ENCODE data around the gene MAD1L1.
"Not testable (repeated sequence)": the region's sequence is repeated elsewhere in the genome, so short reads cannot be mapped to it uniquely, and the experiment has no call there.

Gene MAD1L1

DNA sequence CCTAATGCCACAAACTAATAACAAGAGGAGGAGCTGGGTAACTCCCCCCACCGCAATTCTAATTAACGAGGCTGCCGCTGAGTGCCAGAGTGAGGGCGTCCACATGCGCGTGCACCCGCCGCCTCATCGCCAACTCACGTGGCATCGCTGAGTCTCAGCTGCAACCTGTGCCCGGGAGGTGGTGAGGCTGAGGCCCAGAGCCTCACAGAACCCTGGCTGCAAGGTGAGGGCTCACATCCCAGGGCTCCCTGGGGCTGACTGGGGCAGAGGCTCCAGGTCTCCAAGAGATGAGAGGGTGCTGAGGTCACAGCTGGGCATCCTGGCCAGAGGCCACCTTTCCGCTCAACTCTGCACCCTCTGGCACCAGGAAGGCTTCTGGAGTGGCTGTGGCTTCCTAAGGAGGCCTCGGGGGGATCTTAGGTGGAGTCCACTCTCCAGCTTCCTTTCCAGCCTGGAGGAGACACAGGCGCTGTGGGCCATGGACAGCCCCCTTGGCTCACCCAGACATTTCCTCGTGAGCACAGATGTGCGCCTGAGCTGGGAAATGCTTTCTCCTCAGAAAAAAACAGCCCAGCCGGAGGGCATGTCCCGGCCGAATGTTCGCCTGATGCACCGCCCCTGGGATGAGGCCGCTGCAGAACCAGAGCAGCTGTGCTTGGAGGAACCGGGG is 242.6 kb downstream of the MAD1L1 start:
- DNase-seq (ENCODE audit: low read depth in 2 of 2) = no peak

- no peak for DNase-seq (ENCODE audit: low read depth in 2 of 2)
Observed at GRCh38 chr7:1989049-1989860, 243.5 kb downstream of the MAD1L1 start.

DNA sequence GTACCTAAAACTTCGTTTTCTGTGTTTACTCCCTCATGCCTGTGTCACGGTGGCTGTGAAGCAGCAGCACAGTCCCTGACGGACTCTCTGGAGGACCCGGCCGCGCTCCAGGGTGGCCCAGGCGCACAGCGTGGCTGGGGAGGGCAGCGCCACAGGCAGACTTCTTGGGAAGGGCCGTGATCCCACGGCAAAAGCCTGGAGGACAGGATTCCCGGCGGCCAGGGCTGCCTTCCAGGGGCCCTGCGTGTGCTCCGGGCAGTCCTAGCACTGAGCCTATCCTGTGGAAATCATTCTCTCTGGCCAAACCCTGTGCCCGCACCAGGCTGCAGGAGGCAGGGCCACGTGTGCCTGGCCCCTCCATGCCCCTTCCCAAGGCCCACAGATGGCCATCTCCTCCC is 244.2 kb downstream of the MAD1L1 start:
- DNase-seq (ENCODE audit: low read depth in 2 of 2) = no peak

DNA sequence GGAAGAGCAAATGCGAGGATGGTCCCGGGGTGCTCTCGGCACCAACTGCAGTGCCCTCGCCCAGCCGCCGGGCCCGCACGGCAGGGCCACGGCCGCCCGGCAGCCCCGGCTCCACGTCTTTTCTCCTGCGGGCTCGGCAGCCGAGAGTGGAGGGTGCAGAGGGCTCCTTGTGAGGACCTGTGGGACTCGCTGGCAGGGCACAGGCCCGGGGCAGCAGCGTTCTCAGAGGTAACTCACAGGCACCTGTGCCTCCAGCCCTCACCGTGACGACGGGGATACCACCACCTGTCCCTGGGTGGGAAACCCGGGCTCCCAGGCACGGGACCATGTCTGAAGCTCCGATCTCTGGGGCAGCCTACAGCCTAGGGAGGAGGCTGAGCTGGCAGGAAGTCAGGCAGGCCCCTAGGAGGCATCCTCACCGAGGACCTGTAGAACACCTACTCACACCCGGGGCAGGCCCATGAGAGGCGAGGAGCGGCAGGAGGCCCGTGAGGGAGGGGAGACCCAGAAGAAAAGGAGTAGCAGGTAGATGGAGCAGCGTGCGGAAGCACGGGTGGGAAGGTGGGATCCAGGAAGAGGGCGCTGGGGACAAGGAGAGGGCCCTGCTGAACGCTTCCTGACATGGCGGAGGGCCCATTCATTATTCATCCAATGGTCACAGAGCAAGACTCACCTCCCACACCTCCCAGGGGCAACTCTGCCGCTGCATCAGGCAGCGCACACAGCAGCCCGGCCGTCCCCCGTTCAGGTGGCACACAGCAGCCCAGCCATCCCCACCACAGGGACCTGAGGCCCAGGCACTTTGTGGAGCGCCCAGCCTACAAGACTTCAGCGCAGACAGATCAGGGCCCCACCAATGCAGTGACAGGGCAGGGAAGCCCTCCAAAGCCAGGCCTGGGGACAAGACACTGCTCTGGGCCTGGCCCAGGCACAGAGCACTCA is 244.9 kb downstream of the MAD1L1 start:
- no peak for DNase-seq (ENCODE audit: low read depth in 2 of 2)

DNA sequence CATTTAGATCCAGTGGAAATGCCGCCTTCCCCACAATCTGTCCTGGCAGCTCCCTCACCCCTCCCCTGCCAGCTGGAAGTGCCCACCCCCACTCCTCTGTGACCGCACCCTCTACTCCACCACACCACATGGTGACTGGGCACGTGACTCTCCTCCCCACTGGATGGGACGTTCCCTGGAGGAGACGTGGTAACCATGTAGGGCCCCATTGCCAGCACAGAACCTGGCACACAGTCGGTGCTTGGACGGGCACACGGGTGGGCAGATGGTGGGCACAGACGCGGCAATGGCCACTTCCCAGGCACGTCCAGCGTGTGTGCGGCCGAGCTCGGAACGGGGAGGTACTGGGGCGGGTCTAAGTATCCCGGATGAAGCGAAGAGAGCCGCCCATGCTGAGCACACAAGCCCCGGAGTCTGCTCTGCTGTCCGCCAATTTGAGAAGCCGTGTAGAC is 245.6 kb downstream of the MAD1L1 start:
- DNase-seq (ENCODE audit: low read depth in 2 of 2) = no peak

DNA sequence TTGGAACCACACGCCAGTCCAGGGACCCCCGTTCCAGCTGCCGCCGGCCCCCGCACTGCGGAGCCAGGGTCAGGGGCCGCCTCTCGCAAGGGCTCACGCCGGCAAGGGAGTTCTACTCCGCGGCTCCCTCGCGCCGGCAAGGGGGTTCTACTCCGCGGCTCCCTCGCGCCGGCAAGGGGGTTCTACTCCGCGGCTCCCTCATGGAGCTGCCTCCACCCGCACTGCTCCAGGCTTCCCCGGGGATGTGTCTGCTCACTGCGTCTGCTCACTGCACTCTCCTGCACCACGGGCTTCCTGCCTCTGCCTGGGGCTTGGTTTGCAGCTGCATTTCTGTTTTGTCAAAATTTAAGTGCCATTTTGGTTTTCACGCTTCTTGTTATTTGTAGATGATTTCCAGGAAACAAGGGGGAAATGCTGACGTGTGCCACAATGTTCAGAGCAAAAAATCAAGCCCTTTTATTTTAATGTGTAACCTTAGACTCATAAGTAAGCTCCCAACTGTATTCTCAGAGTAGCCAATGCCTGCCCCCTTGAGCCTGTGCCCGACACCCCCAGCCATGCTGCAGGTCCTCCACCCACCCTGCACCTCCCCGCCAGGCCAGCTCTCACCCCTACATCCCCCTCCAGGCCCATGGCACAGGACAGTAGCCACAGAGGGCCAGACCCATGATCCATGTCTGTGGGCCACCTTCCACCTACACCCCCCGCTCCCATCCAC is 246.2 kb downstream of the MAD1L1 start:
- no peak for DNase-seq (ENCODE audit: low read depth in 2 of 2)

DNA sequence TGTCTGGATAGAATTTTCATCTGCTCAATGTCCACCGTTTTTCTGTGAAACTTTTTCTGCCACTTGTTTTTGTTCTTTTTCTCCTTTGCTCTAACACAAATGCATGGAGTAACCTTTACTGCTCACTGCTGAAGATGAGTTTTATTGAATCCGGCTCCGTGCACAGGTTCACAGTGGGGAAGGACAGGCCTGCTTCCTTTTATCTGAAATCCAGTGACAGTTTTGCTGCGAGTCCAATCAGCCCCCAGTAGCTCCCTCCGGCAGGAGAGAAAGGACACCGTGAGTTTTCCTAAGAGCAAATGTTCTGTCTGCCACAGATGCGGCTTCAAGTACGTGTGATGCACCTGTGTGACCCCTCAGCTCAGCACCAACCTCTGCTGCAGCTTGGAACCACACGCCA is 246.8 kb downstream of the MAD1L1 start:
- DNase-seq (ENCODE audit: low read depth in 2 of 2) = no peak

- no peak for DNase-seq (ENCODE audit: low read depth in 2 of 2)
Observed at GRCh38 chr7:1985042-1985441, 247.7 kb downstream of the MAD1L1 start.

- DNase-seq (ENCODE audit: low read depth in 2 of 2) = no peak
Observed at GRCh38 chr7:1981878-1982230, 250.9 kb downstream of the MAD1L1 start.

DNA sequence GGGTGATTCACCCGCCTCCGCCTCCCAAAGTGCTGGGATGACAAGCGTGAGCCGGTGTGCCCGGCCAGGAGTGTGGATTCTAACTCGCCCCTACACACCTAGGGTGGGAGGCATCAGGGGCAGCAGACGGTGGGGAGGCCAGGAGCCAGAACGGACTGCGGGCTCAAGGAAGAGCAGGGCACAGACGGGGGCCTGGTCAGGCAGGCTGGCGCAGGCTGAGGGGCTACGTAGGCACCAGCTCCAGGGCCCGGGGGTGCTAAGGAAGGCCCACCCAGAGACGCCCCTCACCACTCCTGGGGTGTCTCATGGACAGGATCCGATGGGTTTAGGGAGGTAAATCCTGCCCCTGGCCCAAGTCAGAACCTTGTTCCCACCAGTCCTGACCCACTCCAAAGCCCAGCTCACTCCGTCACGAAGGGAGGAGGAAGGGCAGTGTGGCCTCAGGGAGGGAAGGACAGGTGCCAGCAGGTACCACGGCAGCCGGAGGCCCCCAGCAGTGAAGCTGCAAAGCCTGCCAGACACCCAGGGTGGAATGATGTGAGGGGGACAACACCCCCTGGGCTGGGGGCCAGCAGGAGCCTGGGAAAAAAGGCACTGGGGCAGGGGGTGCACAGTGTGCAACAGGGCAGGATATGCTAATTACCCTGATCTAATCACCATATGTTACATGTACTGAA is 251.4 kb downstream of the MAD1L1 start:
- DNase-seq (ENCODE audit: low read depth in 2 of 2) = no peak

DNA sequence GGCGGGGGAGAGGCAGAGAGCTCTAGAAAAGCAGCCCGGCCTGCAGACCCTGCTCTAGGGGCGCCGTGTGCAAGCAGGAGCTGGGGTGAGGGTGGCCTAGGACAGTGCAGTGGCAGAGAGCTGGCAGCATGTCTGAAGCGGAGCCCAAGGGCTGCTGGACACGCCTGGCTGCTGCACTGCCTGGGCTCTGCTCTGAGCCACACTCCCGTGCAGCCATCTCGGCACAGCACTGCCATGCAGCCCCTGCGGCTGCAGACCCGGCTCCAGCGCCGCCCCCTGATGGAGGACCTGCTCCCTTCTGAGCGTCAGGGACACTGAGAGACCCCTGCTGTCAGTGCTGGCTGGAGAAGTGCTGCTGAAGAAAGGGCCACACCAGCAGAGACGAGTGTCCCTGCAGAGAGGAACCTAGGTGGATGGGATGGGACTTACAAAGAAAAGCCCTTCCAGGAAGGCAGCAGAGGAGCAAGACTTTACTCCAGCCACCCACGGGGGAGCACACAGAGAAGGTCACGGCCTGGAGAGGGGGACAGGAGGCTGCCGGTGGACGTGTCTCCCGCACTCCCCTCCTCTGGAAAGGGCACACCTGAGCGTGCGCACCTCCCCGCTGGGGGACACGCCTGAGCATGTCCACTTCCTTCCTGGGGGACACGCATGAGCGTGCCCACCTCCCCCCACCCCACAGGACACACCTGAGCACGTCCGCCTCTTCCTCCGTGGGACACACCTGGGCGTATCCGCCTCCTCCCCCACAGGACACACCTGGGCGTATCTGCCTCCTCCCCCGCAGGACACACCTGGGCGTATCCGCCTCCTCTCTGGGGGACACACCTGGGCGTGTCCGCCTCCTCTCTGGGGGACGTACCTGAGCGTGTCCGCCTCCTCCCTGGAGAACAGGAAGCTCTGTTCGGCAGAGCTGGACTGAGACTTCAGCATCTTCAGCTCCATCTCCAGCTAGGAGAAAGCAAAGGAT is 252.9 kb downstream of the MAD1L1 start:
- DNase-seq (ENCODE audit: low read depth in 2 of 2) = no peak

DNA sequence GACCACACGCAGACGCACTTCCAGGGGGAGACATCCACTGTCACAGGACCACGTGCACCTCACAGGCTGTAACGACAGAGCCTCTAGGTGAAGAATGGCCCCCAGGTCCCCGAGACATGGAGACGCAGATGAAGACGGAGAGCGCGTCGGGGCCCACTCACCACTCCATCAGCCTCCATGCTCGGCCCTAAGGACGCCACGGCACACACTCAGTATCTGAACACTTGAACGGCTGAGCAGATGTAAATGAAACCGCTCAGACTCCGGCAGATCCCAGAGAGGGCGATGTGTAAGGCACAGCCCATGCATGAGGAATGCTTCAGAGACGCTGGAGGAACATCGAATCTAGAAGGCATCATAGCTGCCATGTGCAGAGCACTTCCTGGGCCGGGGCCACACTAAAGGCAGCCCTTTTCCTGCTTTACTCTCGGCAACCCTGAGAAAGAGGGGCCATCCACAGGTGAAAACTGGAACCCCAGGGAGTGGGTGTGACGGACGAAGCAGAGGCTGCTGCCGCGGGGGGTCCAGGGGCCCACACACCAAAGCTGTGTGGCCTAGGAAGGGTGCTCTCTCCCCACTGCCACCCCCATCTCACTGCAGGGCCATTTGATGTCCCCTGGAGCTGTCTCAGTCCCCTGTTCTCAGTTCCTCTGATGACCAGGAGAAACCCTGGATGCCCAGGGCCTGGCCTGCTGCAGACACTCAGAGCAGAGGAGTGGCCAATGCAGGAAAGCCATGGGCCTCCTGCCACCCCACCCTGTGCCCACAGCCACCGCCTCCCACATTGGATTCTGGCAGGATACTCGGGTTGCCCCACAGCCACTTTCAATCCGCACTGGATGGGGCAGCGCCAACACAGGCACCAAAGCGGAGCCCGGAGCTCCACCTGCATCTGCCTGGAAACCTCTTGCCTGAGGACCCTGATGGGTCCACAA is 253.8 kb downstream of the MAD1L1 start:
- DNase-seq (ENCODE audit: low read depth in 2 of 2) = no peak

- DNase-seq (ENCODE audit: low read depth in 2 of 2) = no peak
Observed at GRCh38 chr7:1977876-1978441, 254.8 kb downstream of the MAD1L1 start.

- DNase-seq (ENCODE audit: low read depth in 2 of 2) = no peak
Observed at GRCh38 chr7:1977059-1977875, 255.5 kb downstream of the MAD1L1 start.

DNA sequence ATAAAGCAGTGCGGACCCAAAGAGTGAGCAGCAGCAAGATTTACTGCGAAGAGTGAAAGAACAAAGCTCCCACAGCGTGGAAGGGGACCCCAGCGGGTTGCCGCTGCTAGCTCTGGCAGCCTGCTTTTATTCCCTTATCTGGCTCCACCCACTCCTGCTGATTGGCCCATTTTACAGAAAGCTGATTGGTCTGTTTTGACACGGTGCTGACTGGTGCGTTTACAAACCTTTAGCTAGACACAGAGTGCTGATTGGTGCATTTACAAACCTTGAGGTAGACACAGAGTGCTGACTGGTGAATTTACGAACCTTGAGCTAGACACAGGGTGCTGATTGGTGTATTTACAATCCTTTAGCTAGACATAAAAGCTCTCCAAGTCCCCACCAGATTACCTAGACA is 256.2 kb downstream of the MAD1L1 start:
- DNase-seq (ENCODE audit: low read depth in 2 of 2) = not testable (repeated sequence)

- no peak for DNase-seq (ENCODE audit: low read depth in 2 of 2)
Observed at GRCh38 chr7:1975581-1975980, 257.2 kb downstream of the MAD1L1 start.

GRCh38 chr7:1975179-1975578 is 257.6 kb downstream of the MAD1L1 start:
- DNase-seq (ENCODE audit: low read depth in 2 of 2) = no peak

Measured in stimulated activated CD8-positive, alpha-beta memory T cell treated with anti-CD3 and anti-CD28 coated beads, Interleukin-15, amount 100 ng/mL, for 48 hours (primary cell).